Stimulated activated naive B cell treated with anti-CD40 and anti-IgM and Interleukin-4, amounts not matched to agents 10 μg/mL and 1 μg/mL and 100 μg/mL, for 72 hours (primary cell): ENCODE data around the gene PLA2G10.
A peak's percentile ranks its signal among the peaks of the same experiment; 100 is the strongest.
"Not testable (repeated sequence)": the region's sequence is repeated elsewhere in the genome, so short reads cannot be mapped to it uniquely, and the experiment has no call there.

Experiments
- ATAC-seq, 2 donors: fragments of 150-1000 bp; cut with Tn5 transposase; replicated peaks; 2 replicates each; pipeline ENCODE4 v1.10.0; 2021; ENCODE audit warnings: moderate library complexity in 1 of 2
- DNase-seq: peaks from one replicate; pipeline ENCODE4 v3.0.0; 2021
- H3K27ac Mint-ChIP-seq: one replicate; pipeline ENCODE4 v1.8.0; 2022; ENCODE audit warnings: mild to moderate bottlenecking, mixed read lengths
- H3K27me3 Mint-ChIP-seq, 2 donors: one replicate each; pipeline ENCODE4 v1.8.0; 2022; ENCODE audit warnings: mixed read lengths in 2 of 2
- H3K36me3 Mint-ChIP-seq, 2 donors: one replicate each; pipeline ENCODE4 v1.8.0; 2022; ENCODE audit warnings: mixed read lengths in 2 of 2, mild to moderate bottlenecking in 1 of 2
- H3K4me1 Mint-ChIP-seq, 2 donors: one replicate each; pipeline ENCODE4 v1.8.0; 2022; ENCODE audit warnings: mixed read lengths in 2 of 2, mild to moderate bottlenecking in 1 of 2
- H3K4me3 Mint-ChIP-seq, 2 donors: one replicate each; pipeline ENCODE4 v1.8.0; 2022; ENCODE audit warnings: mild to moderate bottlenecking in 2 of 2, mixed read lengths in 2 of 2, moderate library complexity in 1 of 2
- H3K9me3 Mint-ChIP-seq, 2 donors: one replicate each; pipeline ENCODE4 v1.8.0; 2022; ENCODE audit warnings: mixed read lengths in 2 of 2, mild to moderate bottlenecking in 1 of 2

The PLA2G10 gene, protein sequence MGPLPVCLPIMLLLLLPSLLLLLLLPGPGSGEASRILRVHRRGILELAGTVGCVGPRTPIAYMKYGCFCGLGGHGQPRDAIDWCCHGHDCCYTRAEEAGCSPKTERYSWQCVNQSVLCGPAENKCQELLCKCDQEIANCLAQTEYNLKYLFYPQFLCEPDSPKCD

GRCh38 chr16:14694129-14694528 lies at the start of gene PLA2G10:
Gene PLA2G10, minus strand, starts transcription at chr16:14694308. Its CDS starts 79 bp downstream, at chr16:14694229.
- H3K36me3 Mint-ChIP-seq, H3K4me3 Mint-ChIP-seq, H3K4me1 Mint-ChIP-seq, DNase-seq, H3K9me3 Mint-ChIP-seq, H3K27me3 Mint-ChIP-seq, H3K27ac Mint-ChIP-seq, ATAC-seq: not testable (repeated sequence)

DNA sequence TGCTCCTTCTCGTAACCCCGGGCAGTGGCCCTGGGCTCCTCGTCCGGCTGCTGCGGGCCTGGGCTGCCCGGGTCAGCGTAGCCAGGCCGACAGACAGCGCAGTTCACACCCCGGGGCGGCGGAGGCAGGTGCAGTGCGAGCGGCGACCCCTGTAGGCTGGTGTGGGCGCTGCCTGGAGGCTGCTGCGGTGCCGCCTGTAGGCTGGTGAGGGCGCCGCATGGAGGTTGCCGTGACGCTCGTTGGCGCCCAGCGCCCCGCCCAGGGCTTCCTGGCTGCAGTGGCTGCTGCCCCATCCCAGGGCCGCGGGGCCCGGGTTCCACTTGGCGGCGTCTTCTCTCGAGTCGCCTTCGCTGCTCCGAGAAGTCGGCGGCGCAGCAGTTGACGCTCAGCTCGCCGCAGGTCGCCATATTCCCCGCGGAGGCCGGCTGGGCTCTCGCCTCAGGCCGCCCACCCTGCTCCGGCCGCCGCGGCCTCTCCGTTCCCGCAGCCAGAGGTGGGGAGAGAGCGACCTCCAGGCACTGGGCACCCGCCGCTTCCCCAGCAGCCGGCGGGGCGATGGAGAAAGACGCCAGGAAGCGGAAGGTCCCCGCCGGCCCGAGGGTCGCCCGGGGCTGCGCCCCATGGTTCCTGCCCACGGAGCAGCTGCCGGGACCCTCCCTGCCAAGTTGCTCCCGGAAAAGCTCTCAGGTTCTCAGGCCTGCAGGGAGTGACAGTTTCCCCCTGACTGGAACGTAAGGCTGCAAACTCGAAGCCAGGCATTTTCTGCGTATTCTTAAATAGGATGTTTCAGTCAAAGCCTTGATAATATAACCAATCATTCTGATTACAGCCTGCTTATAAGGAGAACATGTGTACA lies 48.4 kb upstream of the PLA2G10 start, which contains the start of gene NPIPA2:
TSS of gene NPIPA2 (plus strand) at position 261 of the 856 bp plus-strand sequence. CDS start 5,533 bp downstream, outside the sequence.
- H3K27ac Mint-ChIP-seq, H3K4me1 Mint-ChIP-seq, H3K9me3 Mint-ChIP-seq, H3K4me3 Mint-ChIP-seq, H3K36me3 Mint-ChIP-seq, DNase-seq, H3K27me3 Mint-ChIP-seq: not testable (repeated sequence)
- ATAC-seq = peak; percentile 99

- H3K27ac Mint-ChIP-seq, H3K4me3 Mint-ChIP-seq, H3K9me3 Mint-ChIP-seq, H3K4me1 Mint-ChIP-seq, ATAC-seq, H3K27me3 Mint-ChIP-seq, DNase-seq, H3K36me3 Mint-ChIP-seq: not testable (repeated sequence)
Observed at GRCh38 chr16:14741794-14742193, 47.7 kb upstream of the PLA2G10 start.

- ATAC-seq, DNase-seq, H3K27me3 Mint-ChIP-seq, H3K36me3 Mint-ChIP-seq, H3K4me1 Mint-ChIP-seq, H3K9me3 Mint-ChIP-seq, H3K4me3 Mint-ChIP-seq, H3K27ac Mint-ChIP-seq: not testable (repeated sequence)
Observed at GRCh38 chr16:14740832-14741385, 46.8 kb upstream of the PLA2G10 start.

- H3K36me3 Mint-ChIP-seq, H3K4me1 Mint-ChIP-seq, H3K4me3 Mint-ChIP-seq, H3K9me3 Mint-ChIP-seq, H3K27ac Mint-ChIP-seq, ATAC-seq, DNase-seq, H3K27me3 Mint-ChIP-seq: not testable (repeated sequence)
Observed at GRCh38 chr16:14733233-14733632, 39.1 kb upstream of the PLA2G10 start.

DNA sequence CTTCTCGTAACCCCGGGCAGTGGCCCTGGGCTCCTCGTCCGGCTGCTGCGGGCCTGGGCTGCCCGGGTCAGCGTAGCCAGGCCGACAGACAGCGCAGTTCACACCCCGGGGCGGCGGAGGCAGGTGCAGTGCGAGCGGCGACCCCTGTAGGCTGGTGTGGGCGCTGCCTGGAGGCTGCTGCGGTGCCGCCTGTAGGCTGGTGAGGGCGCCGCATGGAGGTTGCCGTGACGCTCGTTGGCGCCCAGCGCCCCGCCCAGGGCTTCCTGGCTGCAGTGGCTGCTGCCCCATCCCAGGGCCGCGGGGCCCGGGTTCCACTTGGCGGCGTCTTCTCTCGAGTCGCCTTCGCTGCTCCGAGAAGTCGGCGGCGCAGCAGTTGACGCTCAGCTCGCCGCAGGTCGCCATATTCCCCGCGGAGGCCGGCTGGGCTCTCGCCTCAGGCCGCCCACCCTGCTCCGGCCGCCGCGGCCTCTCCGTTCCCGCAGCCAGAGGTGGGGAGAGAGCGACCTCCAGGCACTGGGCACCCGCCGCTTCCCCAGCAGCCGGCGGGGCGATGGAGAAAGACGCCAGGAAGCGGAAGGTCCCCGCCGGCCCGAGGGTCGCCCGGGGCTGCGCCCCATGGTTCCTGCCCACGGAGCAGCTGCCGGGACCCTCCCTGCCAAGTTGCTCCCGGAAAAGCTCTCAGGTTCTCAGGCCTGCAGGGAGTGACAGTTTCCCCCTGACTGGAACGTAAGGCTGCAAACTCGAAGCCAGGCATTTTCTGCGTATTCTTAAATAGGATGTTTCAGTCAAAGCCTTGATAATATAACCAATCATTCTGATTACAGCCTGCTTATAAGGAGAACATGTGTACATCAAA lies 9.3 kb upstream of the PLA2G10 start, which contains the start of gene NPIPA3:
TSS of gene NPIPA3 (plus strand) at position 256 of the 856 bp plus-strand sequence. CDS start 5,533 bp downstream, outside the sequence.
- H3K4me1 Mint-ChIP-seq, H3K27me3 Mint-ChIP-seq, H3K9me3 Mint-ChIP-seq, DNase-seq, H3K4me3 Mint-ChIP-seq, H3K36me3 Mint-ChIP-seq, H3K27ac Mint-ChIP-seq: not testable (repeated sequence)
- peak; percentile 100 for ATAC-seq

DNA sequence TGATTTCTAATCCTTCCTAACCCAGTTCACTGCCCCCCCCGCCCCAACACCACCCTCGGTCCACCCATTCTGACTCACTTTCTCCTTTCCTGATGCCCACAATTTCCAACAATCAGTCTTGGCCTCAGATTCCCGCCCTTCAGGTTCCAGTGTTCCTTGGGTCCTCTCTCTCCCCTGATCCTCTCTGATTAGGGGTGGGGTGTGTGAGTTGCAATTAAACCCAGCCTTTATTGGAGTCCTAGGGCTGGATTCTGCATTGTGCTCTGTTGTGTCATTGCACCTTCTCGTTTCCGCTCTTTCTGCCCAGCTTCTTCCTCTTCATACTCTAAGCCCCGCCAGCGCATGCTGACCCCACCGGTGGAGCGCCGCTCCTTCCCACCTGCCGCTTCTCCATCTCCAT lies 8.6 kb upstream of the PLA2G10 start:
- H3K4me3 Mint-ChIP-seq, H3K27me3 Mint-ChIP-seq, H3K36me3 Mint-ChIP-seq, H3K27ac Mint-ChIP-seq, DNase-seq, H3K9me3 Mint-ChIP-seq, H3K4me1 Mint-ChIP-seq: not testable (repeated sequence)
- ATAC-seq = peak in 1 of 2 donors; percentile 6

DNA sequence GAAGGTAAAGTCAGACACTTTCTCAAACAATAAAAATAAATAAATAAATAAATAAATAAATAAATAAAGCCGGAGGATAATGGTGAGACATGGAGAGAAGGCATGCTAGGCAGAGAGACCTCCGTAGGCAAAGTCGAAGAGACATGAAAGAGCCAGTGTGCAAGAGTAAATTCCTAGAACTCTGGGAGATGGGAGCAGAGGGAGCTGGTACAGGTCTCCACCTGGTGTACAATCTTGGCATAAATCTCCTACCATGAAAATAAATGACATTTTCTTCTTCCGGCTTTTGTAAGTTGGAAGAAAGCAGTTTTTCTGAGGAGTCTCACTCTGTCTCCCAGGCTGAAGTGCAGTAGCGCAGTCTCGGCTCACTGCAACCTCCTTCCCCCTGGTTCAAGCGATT lies 7.8 kb upstream of the PLA2G10 start:
- ATAC-seq, H3K4me3 Mint-ChIP-seq, H3K9me3 Mint-ChIP-seq, DNase-seq, H3K27me3 Mint-ChIP-seq, H3K4me1 Mint-ChIP-seq, H3K36me3 Mint-ChIP-seq, H3K27ac Mint-ChIP-seq: not testable (repeated sequence)

- DNase-seq, H3K36me3 Mint-ChIP-seq, H3K9me3 Mint-ChIP-seq: not testable (repeated sequence)
Observed at GRCh38 chr16:14685870-14686793, 8.0 kb downstream of the PLA2G10 start.

DNA sequence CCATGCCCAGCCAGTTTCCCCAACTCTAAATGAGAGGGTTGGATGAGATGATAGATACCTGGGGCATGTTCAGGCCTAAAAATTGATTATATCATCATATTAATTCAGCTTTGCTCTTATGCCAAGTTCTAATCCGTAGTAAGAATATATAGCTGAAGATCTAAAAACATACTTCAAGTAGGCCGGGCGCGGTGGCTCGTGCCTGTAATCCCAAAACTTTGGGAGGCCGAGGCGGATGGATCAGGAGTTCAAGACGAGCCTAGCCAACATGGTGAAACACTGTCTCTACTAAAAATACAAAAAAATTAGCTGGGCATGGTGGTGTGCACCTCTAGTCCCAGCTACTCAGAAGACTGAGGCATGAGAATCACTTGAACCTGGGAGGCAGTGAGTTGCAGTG lies 12.0 kb downstream of the PLA2G10 start:
- ATAC-seq (no peak), DNase-seq (no peak)
- Mint-ChIP-seq H3K36me3 (no peaks in the 10 kb centered on the region), H3K4me3 (no peak overlapping the region), H3K27me3 (peaks cover 13 to 16% of the 10 kb centered on the region in 2 donors), H3K4me1 (no peaks in the 10 kb centered on the region), H3K27ac (no peak overlapping the region), H3K9me3 (no peaks in the 10 kb centered on the region)

More at GRCh38 chr16:14685870-14686793, 8.0 kb downstream of the PLA2G10 start:
- H3K4me3 Mint-ChIP-seq, H3K4me1 Mint-ChIP-seq, ATAC-seq, H3K27ac Mint-ChIP-seq, H3K27me3 Mint-ChIP-seq: not testable (repeated sequence)

DNA sequence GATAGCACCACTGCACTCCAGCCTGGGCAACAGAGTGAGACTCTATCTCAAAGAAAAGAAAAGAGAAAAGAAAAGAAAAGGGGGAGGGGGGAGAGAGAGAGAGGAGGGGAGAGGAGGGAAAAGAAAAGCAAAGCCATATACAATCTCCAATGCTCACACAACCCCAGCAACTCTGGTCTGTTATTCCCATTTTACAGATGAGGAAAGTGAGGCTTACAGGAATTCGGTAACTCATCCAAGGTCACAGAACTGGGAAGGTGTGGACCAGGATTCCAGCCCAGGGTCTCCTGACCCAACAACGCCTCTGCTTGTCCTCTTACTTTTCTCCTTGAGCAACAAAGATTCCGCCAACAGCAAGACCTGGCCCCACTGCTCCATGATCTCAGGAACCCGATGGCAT lies 13.0 kb downstream of the PLA2G10 start:
- ATAC-seq = no peak
- no peak for DNase-seq
- H3K36me3 Mint-ChIP-seq = no peaks in the 10 kb centered on the region
- H3K27me3 Mint-ChIP-seq = peaks cover 13 to 16% of the 10 kb centered on the region in 2 donors
- no peak overlapping the region for H3K4me3 Mint-ChIP-seq
- H3K4me1 Mint-ChIP-seq = no peaks in the 10 kb centered on the region
- peaks cover 0 to 1% of the 10 kb centered on the region in 2 donors for H3K9me3 Mint-ChIP-seq
- H3K27ac Mint-ChIP-seq = no peak overlapping the region

- not testable (repeated sequence) for H3K27ac Mint-ChIP-seq, H3K4me3 Mint-ChIP-seq, DNase-seq, H3K9me3 Mint-ChIP-seq, ATAC-seq, H3K4me1 Mint-ChIP-seq, H3K36me3 Mint-ChIP-seq
- H3K27me3 Mint-ChIP-seq = peaks cover 13 to 16% of the 10 kb centered on the region in 2 donors
Observed at GRCh38 chr16:14680396-14680795, 13.7 kb downstream of the PLA2G10 start.

DNA sequence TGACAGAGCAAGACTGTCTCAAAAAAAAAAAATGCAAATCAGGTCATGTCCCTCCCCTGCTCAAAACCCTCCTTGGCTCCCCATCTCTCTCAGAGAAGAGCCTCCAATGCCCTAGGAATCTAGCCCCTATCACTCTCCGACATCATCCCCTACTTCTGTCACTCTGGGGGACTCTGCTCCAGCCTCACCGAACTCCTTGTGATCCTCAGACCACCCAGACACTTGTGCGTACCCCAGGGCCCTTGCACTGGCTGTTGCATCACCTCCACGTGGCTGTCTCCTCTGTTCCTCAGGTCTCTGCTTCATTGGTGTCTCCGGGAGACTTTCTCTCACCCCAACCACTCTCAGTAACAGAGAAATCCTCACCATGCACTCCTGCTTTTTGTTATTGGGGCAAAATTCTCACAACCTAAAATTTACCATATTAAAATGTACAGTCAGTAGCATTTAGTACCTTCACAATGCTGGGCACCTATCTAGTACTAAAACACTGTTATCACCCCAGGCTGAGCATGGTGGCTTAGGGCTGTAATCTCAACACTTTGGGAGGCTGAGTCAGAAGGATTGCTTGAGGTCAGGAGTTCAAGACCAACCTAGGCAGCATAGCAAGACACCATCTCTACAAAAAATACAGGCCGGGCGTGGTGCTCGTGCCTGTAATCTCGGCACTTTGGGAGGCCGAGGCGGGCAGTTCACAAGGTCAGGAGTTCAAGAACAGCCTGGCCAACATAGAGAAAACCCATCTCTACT lies 15.2 kb downstream of the PLA2G10 start:
- ATAC-seq (no peak), DNase-seq (no peak)
- H3K4me1 Mint-ChIP-seq = no peaks in the 10 kb centered on the region
- no peak overlapping the region for H3K27ac Mint-ChIP-seq
- peaks cover 13 to 16% of the 10 kb centered on the region in 2 donors for H3K27me3 Mint-ChIP-seq
- H3K36me3 Mint-ChIP-seq = no peaks in the 10 kb centered on the region
- no peak overlapping the region for H3K4me3 Mint-ChIP-seq
- H3K9me3 Mint-ChIP-seq = peaks cover 0 to 1% of the 10 kb centered on the region in 2 donors
